OCI-LY3 (cell line): ENCODE measurements around the gene CYP11A1.

Source experiments
- CTCF ChIP-seq: fragments of 200-600, 300-600 bp; sonication (generic); IDR thresholded peaks from 2 replicates; pipeline ENCODE4 v1.5.1; 2014; ENCODE audit warnings: antibody characterized with exemption, low read length, low read depth
- EZH2phosphoT487 ChIP-seq: fragments of 200-600 bp; shearing (Covaris generic); IDR thresholded peaks from 2 replicates; pipeline ENCODE4 v1.6.1; 2018; ENCODE audit warnings: antibody characterized with exemption, mixed run types, low read depth

- no peak for TF ChIP-seq CTCF
- no peak for TF ChIP-seq EZH2phosphoT487
Measured at GRCh38 chr15:74415966-74416916, 48.8 kb upstream of the CYP11A1 start.
